ENCODE results near the gene CCL24. TPM values are rescaled to one million over a fixed set of nuclear protein-coding genes. Genes with fewer than 3 reads are reported as not detected.

CCL24 gene
- total RNA-seq, 1 donor from 2014 or later: not detected

- Mint-ChIP-seq H3K4me3 (ENCODE audit: unreplicated experiment) (no peak overlapping the region), H3K27me3 (ENCODE audit: unreplicated experiment) (peaks cover 2% of the 10 kb centered on the region), H3K36me3 (ENCODE audit: low read depth, unreplicated experiment) (no peaks in the 10 kb centered on the region), H3K4me1 (ENCODE audit: unreplicated experiment) (no peaks in the 10 kb centered on the region), H3K27ac (ENCODE audit: unreplicated experiment) (no peak overlapping the region), H3K9me3 (ENCODE audit: unreplicated experiment) (no peaks in the 10 kb centered on the region)
- TF ChIP-seq, protein P1, sequence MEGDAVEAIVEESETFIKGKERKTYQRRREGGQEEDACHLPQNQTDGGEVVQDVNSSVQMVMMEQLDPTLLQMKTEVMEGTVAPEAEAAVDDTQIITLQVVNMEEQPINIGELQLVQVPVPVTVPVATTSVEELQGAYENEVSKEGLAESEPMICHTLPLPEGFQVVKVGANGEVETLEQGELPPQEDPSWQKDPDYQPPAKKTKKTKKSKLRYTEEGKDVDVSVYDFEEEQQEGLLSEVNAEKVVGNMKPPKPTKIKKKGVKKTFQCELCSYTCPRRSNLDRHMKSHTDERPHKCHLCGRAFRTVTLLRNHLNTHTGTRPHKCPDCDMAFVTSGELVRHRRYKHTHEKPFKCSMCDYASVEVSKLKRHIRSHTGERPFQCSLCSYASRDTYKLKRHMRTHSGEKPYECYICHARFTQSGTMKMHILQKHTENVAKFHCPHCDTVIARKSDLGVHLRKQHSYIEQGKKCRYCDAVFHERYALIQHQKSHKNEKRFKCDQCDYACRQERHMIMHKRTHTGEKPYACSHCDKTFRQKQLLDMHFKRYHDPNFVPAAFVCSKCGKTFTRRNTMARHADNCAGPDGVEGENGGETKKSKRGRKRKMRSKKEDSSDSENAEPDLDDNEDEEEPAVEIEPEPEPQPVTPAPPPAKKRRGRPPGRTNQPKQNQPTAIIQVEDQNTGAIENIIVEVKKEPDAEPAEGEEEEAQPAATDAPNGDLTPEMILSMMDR (IDR thresholded peaks at IDR 0.05; ENCODE audit: unreplicated experiment): no peak
- no peak for DNase-seq (ENCODE audit: low spot score)
Measured at GRCh38 chr7:75806560-75807307, 6.9 kb downstream of the CCL24 start.

DNA sequence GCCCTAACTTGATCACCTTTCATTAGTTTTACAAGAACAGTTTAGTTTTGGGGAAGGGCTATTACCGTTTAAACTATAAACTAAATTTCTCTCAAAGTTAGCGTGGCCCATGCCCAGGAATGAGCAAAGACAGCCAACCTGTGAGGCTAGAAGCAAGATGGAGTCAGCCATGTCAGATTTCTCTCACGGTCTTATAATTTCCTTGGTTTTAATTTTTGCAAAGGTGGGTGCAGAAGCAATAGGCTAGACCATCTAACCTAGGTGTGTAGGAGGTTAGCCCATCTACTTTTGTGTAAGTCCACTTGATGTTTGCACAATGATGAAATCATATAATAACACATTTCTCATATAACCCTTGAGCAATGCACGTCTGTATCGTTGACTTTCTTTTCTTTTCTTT lies 8.9 kb downstream of the CCL24 start:
- TF ChIP-seq, protein P1 (IDR thresholded peaks at IDR 0.05; ENCODE audit: unreplicated experiment): no peak
- Mint-ChIP-seq H3K9me3 (ENCODE audit: unreplicated experiment) (no peaks in the 10 kb centered on the region), H3K36me3 (ENCODE audit: low read depth, unreplicated experiment) (no peaks in the 10 kb centered on the region), H3K4me3 (ENCODE audit: unreplicated experiment) (no peak overlapping the region), H3K4me1 (ENCODE audit: unreplicated experiment) (no peaks in the 10 kb centered on the region), H3K27me3 (ENCODE audit: unreplicated experiment) (peaks cover 2% of the 10 kb centered on the region), H3K27ac (ENCODE audit: unreplicated experiment) (no peak overlapping the region)
- no peak for DNase-seq (ENCODE audit: low spot score)

- no peak for DNase-seq (ENCODE audit: low spot score)
- Mint-ChIP-seq H3K4me3 (ENCODE audit: unreplicated experiment) (no peak overlapping the region), H3K9me3 (ENCODE audit: unreplicated experiment) (no peaks in the 10 kb centered on the region), H3K36me3 (ENCODE audit: low read depth, unreplicated experiment) (no peaks in the 10 kb centered on the region), H3K27ac (ENCODE audit: unreplicated experiment) (no peak overlapping the region), H3K27me3 (ENCODE audit: unreplicated experiment) (peaks cover 2% of the 10 kb centered on the region), H3K4me1 (ENCODE audit: unreplicated experiment) (no peaks in the 10 kb centered on the region)
- TF ChIP-seq, protein P1 (IDR thresholded peaks at IDR 0.05; ENCODE audit: unreplicated experiment): no peak
Measured at GRCh38 chr7:75804004-75804403, 9.6 kb downstream of the CCL24 start.

- Mint-ChIP-seq H3K9me3 (ENCODE audit: unreplicated experiment) (no peaks in the 10 kb centered on the region), H3K27me3 (ENCODE audit: unreplicated experiment) (peaks cover 2% of the 10 kb centered on the region), H3K27ac (ENCODE audit: unreplicated experiment) (no peak overlapping the region), H3K4me3 (ENCODE audit: unreplicated experiment) (no peak overlapping the region), H3K4me1 (ENCODE audit: unreplicated experiment) (no peaks in the 10 kb centered on the region), H3K36me3 (ENCODE audit: low read depth, unreplicated experiment) (no peaks in the 10 kb centered on the region)
- TF ChIP-seq, protein P1 (IDR thresholded peaks at IDR 0.05; ENCODE audit: unreplicated experiment): no peak
- no peak for DNase-seq (ENCODE audit: low spot score)
Measured at GRCh38 chr7:75802552-75802821, 11.1 kb downstream of the CCL24 start.

GRCh38 chr7:75798770-75799169 lies 14.8 kb downstream of the CCL24 start:
- Mint-ChIP-seq H3K27ac (ENCODE audit: unreplicated experiment) (no peak overlapping the region), H3K4me3 (ENCODE audit: unreplicated experiment) (no peak overlapping the region), H3K27me3 (ENCODE audit: unreplicated experiment) (peaks cover 4% of the 10 kb centered on the region), H3K36me3 (ENCODE audit: low read depth, unreplicated experiment) (no peaks in the 10 kb centered on the region), H3K4me1 (ENCODE audit: unreplicated experiment) (no peaks in the 10 kb centered on the region), H3K9me3 (ENCODE audit: unreplicated experiment) (no peaks in the 10 kb centered on the region)
- TF ChIP-seq, protein P1 (IDR thresholded peaks at IDR 0.05; ENCODE audit: unreplicated experiment): no peak
- DNase-seq (ENCODE audit: low spot score): no peak
